WTC11 (cell line): ENCODE measurements around the gene TBCE. TPM values are rescaled to one million over a fixed set of nuclear protein-coding genes. Genes with fewer than 3 reads are reported as not detected.
A peak's percentile ranks its signal among the peaks of the same experiment; 100 is the strongest.

Source experiments
- ATAC-seq: fragments of 200-7000 bp; cut with Tn5 transposase; 2 replicates; pipeline ENCODE4 v1.10.0; 2021; ENCODE audit warnings: mild to moderate bottlenecking, moderate library complexity
- CTCF ChIA-PET: fragments of 300-600 bp; sonication (Branson Sonifier 250); formaldehyde crosslinking; loops from one replicate; lab custom pipeline; 2021; ENCODE audit warnings: antibody characterized with exemption; lab: Charles Lee
- POLR2A ChIA-PET: fragments of 350-600 bp; sonication (Branson Sonifier 250); formaldehyde crosslinking; loops from one replicate; lab custom pipeline; 2021; ENCODE audit warnings: antibody characterized with exemption; lab: Charles Lee
- DNase-seq: peaks from one replicate; pipeline ENCODE4 v3.0.0; 2021; ENCODE audit warnings: low spot score
- H3K27ac Mint-ChIP-seq: 2 replicates; pipeline ENCODE4 v1.8.0; 2021; ENCODE audit warnings: mixed read lengths
- H3K27me3 Mint-ChIP-seq: 2 replicates; pipeline ENCODE4 v1.8.0; 2021; ENCODE audit warnings: low read depth, mild to moderate bottlenecking, moderate library complexity, mixed read lengths
- H3K36me3 Mint-ChIP-seq: 2 replicates; pipeline ENCODE4 v1.8.0; 2021; ENCODE audit warnings: mixed read lengths
- H3K4me1 Mint-ChIP-seq: 2 replicates; pipeline ENCODE4 v1.8.0; 2022; ENCODE audit warnings: mixed read lengths
- H3K4me3 Mint-ChIP-seq: 2 replicates; pipeline ENCODE4 v1.8.0; 2021; ENCODE audit warnings: mild to moderate bottlenecking, moderate library complexity, mixed read lengths
- H3K9me3 Mint-ChIP-seq: 2 replicates; pipeline ENCODE4 v1.8.0; 2021; ENCODE audit warnings: mixed read lengths
- CTCF ChIP-seq: fragments of 200-600 bp; IDR thresholded peaks from 2 replicates; pipeline ENCODE4 v1.8.0; 2022; ENCODE audit warnings: antibody characterized with exemption
- ETV6 ChIP-seq: sonication (generic); formaldehyde crosslinking; IDR thresholded peaks from 2 replicates; pipeline ENCODE4 v1.8.1; 2022; ENCODE audit warnings: mild to moderate bottlenecking, missing genetic modification reagents
- FOXK1 ChIP-seq: sonication (generic); formaldehyde crosslinking; IDR thresholded peaks from 2 replicates; pipeline ENCODE4 v1.8.0; 2022; ENCODE audit warnings: mild to moderate bottlenecking, moderate library complexity, missing genetic modification reagents
- GABPB1 ChIP-seq: sonication (generic); formaldehyde crosslinking; IDR thresholded peaks from 2 replicates; pipeline ENCODE4 v1.8.1; 2023; ENCODE audit warnings: mild to moderate bottlenecking, missing genetic modification reagents
- JAZF1 ChIP-seq: fragments of 250-450 bp; sonication (Bioruptor Pico); IDR thresholded peaks from 2 replicates; pipeline ENCODE4 v1.9.0; 2021; ENCODE audit warnings: moderate library complexity, mild to moderate bottlenecking, inconsistent platforms
- MLX ChIP-seq: sonication (generic); formaldehyde crosslinking; IDR thresholded peaks from 2 replicates; pipeline ENCODE4 v1.8.1; 2023; ENCODE audit warnings: mild to moderate bottlenecking, missing genetic modification reagents, moderate library complexity
- NFYB ChIP-seq: sonication (generic); formaldehyde crosslinking; conservative IDR thresholded peaks from 2 replicates; pipeline ENCODE4 v1.8.0; 2022; ENCODE audit warnings: low read depth, missing genetic modification reagents
- PREB ChIP-seq: sonication (generic); formaldehyde crosslinking; IDR thresholded peaks from 2 replicates; pipeline ENCODE4 v1.8.1; 2022; ENCODE audit warnings: mild to moderate bottlenecking, missing genetic modification reagents, moderate library complexity, borderline replicate concordance
- TEAD1 ChIP-seq: sonication (generic); formaldehyde crosslinking; IDR thresholded peaks from 2 replicates; pipeline ENCODE4 v1.8.0; 2022; ENCODE audit warnings: mild to moderate bottlenecking, missing genetic modification reagents
- TEAD4 ChIP-seq: sonication (generic); formaldehyde crosslinking; IDR thresholded peaks from 2 replicates; pipeline ENCODE4 v1.8.0; 2022; ENCODE audit warnings: mild to moderate bottlenecking, missing genetic modification reagents
- USF1 ChIP-seq: sonication (generic); formaldehyde crosslinking; IDR thresholded peaks from 2 replicates; pipeline ENCODE4 v1.8.0; 2022; ENCODE audit warnings: mild to moderate bottlenecking, missing genetic modification reagents
- ZNF219 ChIP-seq: sonication (generic); formaldehyde crosslinking; IDR thresholded peaks from 2 replicates; pipeline ENCODE4 v1.8.0; 2023; ENCODE audit warnings: missing genetic modification reagents, mild to moderate bottlenecking, borderline replicate concordance
- ZNF281 ChIP-seq: sonication (generic); formaldehyde crosslinking; IDR thresholded peaks from 2 replicates; pipeline ENCODE4 v1.8.0; 2023; ENCODE audit warnings: mild to moderate bottlenecking, missing genetic modification reagents
- ZNF532 ChIP-seq: fragments of 250-450 bp; sonication (Bioruptor Pico); IDR thresholded peaks from 2 replicates; pipeline ENCODE4 v1.9.0; 2021; ENCODE audit warnings: mild to moderate bottlenecking, borderline replicate concordance
- total RNA-seq: library from RNA; stranded (reverse); gene quantifications from 3 replicates; pipeline ENCODE4 v1.2.3, GENCODE V29; 2021

TBCE gene
- total RNA-seq, 1 experiment from 2014 or later = 34.8 TPM

- TF ChIP-seq USF1 (CRISPR knock-in tag) (no peak), TEAD1 (CRISPR knock-in tag) (peak; percentile 77; the same call in 1 of the 2 replicates), CTCF (no peak)
- TF ChIP-seq, all 79 proteins: peak for 7
Observed at GRCh38 chr1:235327559-235328270, 39.5 kb upstream of the TBCE start, which contains the start of gene ARID4B (continued).

- peaks cover 30% of the 10 kb centered on the region for H3K4me1 Mint-ChIP-seq
- ChIA-PET POLR2A (interaction anchor here (0.5 to 3.3 kb wide), 13 partner anchors 11 to 200 kb away, joined by 3 to 18 read pairs (median 3); partner anchors contain the start of genes B3GALNT2, TBCE and TOMM20), CTCF (interaction anchor here (0.6 to 2.0 kb wide), 6 partner anchors 75 to 269 kb away, joined by 3 to 13 read pairs (median 5); no protein-coding TSS in a partner anchor)
- peak; percentile 96 for DNase-seq
- no peak within 1 kb of the TSS for H3K27ac Mint-ChIP-seq
- H3K36me3 Mint-ChIP-seq = peaks cover 28% of the 10 kb centered on the region
- no peaks in the 10 kb centered on the region for H3K27me3 Mint-ChIP-seq
- no peak within 1 kb of the TSS for H3K4me3 Mint-ChIP-seq
- no peaks in the 10 kb centered on the region for H3K9me3 Mint-ChIP-seq
- ATAC-seq = peak; percentile 88
- TF ChIP-seq ZNF532 (0 out of 2 replicates have a peak, but pooled peaks have one; percentile 21), MLX (CRISPR knock-in tag) (no peak), GABPB1 (CRISPR knock-in tag) (peak; percentile 29; the same call in 1 of the 2 replicates), PREB (CRISPR knock-in tag) (no peak), ZNF281 (CRISPR knock-in tag) (peak; percentile 63; the same call in 1 of the 2 replicates), FOXK1 (CRISPR knock-in tag) (peak; percentile 76), TEAD4 (no peak), JAZF1 (CRISPR knock-in tag) (no peak), ZNF219 (CRISPR knock-in tag) (no peak), ETV6 (CRISPR knock-in tag) (peak; percentile 60; the same call in 1 of the 2 replicates), NFYB (CRISPR knock-in tag) (peak; percentile 54; the same call in 1 of the 2 replicates)
Observed at GRCh38 chr1:235328271-235329138, 38.7 kb upstream of the TBCE start, which contains the start of gene GGPS1. GGPS1 (plus strand) TSS chr1:235328570; CDS start chr1:235335265, 6,695 bp downstream.
